Astrocyte (in vitro differentiated cells and primary cell): ENCODE data around the gene FRS2. TPM values are rescaled to one million over a fixed set of nuclear protein-coding genes. Genes with fewer than 3 reads are reported as not detected.

Source experiments
- DNase-seq: peaks from one replicate; pipeline ENCODE4 v3.0.0-alpha.2; 2010; ENCODE audit warnings: low read depth
- FAIRE-seq: peaks from 2 replicates; lab custom pipeline; 2011; peaks lifted over from hg19 to GRCh38; lab: Jason Lieb, UNC
- H2AFZ ChIP-seq: 2 replicates; pipeline ENCODE4 v1.6.0; 2012; ENCODE audit warnings: low read depth, low read length, inconsistent platforms
- H3K27ac ChIP-seq: 2 replicates; pipeline ENCODE4 v1.5.1; 2011; ENCODE audit warnings: low read depth, low read length, inconsistent platforms
- H3K27me3 ChIP-seq: 2 replicates; pipeline ENCODE4 v1.6.0; 2011; ENCODE audit warnings: low read length, inconsistent platforms; ENCODE audit not compliant: insufficient read depth
- H3K36me3 ChIP-seq: 2 replicates; pipeline ENCODE4 v1.5.1; 2011; ENCODE audit warnings: low read length, inconsistent platforms; ENCODE audit not compliant: insufficient read depth
- H3K4me1 ChIP-seq: 2 replicates; pipeline ENCODE4 v1.5.1; 2011; ENCODE audit warnings: low read length, inconsistent platforms; ENCODE audit not compliant: insufficient read depth
- H3K4me2 ChIP-seq: 2 replicates; pipeline ENCODE4 v1.6.0; 2012; ENCODE audit warnings: low read length, inconsistent platforms
- H3K4me3 ChIP-seq: 2 replicates; pipeline ENCODE4 v1.5.1; 2011; ENCODE audit warnings: low read depth, mild to moderate bottlenecking, low read length, inconsistent platforms; ENCODE audit not compliant: insufficient read depth
- H3K79me2 ChIP-seq: 2 replicates; pipeline ENCODE4 v1.6.0; 2012; ENCODE audit warnings: mild to moderate bottlenecking, low read length, inconsistent platforms; ENCODE audit not compliant: insufficient read depth
- H3K9ac ChIP-seq: 2 replicates; pipeline ENCODE4 v1.6.0; 2012; ENCODE audit warnings: mild to moderate bottlenecking, low read length, inconsistent platforms
- H3K9me3 ChIP-seq: 2 replicates; pipeline ENCODE4 v1.5.1; 2012; ENCODE audit warnings: low read depth, mild to moderate bottlenecking, low read length, inconsistent platforms; ENCODE audit not compliant: insufficient read depth
- H4K20me1 ChIP-seq: 2 replicates; pipeline ENCODE4 v1.6.0; 2012; ENCODE audit warnings: low read length, inconsistent platforms; ENCODE audit not compliant: insufficient read depth
- H3K27ac Mint-ChIP-seq: one replicate; pipeline ENCODE4 v1.8.0; 2021; ENCODE audit warnings: mild to moderate bottlenecking, mixed read lengths; ENCODE audit not compliant: unreplicated experiment
- H3K27me3 Mint-ChIP-seq: one replicate; pipeline ENCODE4 v1.8.0; 2021; ENCODE audit warnings: low read depth, mixed read lengths; ENCODE audit not compliant: unreplicated experiment
- H3K36me3 Mint-ChIP-seq: one replicate; pipeline ENCODE4 v1.8.0; 2021; ENCODE audit warnings: low read depth, mixed read lengths; ENCODE audit not compliant: unreplicated experiment
- H3K4me1 Mint-ChIP-seq: one replicate; pipeline ENCODE4 v1.8.0; 2021; ENCODE audit warnings: low read depth, mixed read lengths; ENCODE audit not compliant: unreplicated experiment
- H3K4me3 Mint-ChIP-seq: one replicate; pipeline ENCODE4 v1.8.0; 2021; ENCODE audit warnings: mild to moderate bottlenecking, moderate library complexity, mixed read lengths; ENCODE audit not compliant: unreplicated experiment
- H3K9me3 Mint-ChIP-seq: one replicate; pipeline ENCODE4 v1.8.0; 2021; ENCODE audit warnings: mild to moderate bottlenecking, mixed read lengths; ENCODE audit not compliant: unreplicated experiment
- EZH2 ChIP-seq: IDR thresholded peaks from 2 replicates; pipeline ENCODE4 v1.6.1; 2012; ENCODE audit warnings: mild to moderate bottlenecking, low read length, inconsistent platforms; ENCODE audit not compliant: insufficient read depth
- total RNA-seq: library from RNA; stranded (reverse); gene quantifications from 2 replicates; pipeline ENCODE4 v1.2.1, GENCODE V29; 2021
- TF ChIP-seq, protein P1 (sequence below): IDR thresholded peaks from 2 replicates; pipeline ENCODE4 v1.5.1; 2011; ENCODE audit warnings: low read depth, mild to moderate bottlenecking, inconsistent platforms, low read length, moderate library complexity; ENCODE audit not compliant: insufficient read depth

The FRS2 gene
- total RNA-seq, 1 donor from 2014 or later = 60.9 TPM

DNA sequence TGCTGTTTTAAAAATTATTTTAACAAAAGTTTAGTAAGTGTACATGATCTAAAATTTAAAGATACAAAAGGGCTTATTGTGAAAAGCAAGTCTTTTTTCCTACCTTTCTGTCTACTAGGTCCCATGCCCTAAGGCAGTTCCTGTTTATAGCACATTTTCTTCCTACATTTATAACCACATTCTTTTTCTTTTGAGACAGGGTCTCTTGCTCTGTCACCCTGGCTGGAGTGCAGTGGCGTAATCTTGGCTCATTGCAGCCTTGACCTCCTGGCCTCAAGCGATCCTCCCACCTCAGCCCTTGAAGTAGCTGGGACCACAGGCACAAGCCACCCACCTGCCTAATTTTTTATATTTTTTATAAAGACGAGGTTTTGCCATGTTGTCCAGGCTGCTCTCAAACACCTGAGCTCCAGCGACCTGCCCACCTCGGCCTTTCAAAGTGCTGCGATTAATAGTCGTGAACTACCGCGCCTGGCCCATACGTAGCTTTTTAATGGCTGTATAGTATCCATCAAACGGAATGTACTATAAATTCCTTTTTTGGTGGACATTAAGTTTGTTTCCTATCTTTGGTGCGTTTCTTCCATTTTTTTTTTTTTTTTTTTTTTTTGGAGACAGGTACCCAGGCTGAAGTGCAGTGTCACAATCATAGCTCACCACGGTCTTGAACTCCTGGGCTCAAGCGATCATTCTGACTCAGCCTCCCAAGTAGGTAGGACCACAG lies 20.9 kb downstream of the FRS2 start:
- Histone ChIP-seq H3K27ac (no peak overlapping the region), H3K9me3 (peaks cover 3% of the 10 kb centered on the region), H3K4me2 (no peak overlapping the region), H3K79me2 (peaks cover 100% of the 10 kb centered on the region), H3K27me3 (no peaks in the 10 kb centered on the region), H4K20me1 (peaks cover 72% of the 10 kb centered on the region), H3K4me3 (no peak overlapping the region), H3K36me3 (peaks cover 9% of the 10 kb centered on the region), H2AFZ (no peak overlapping the region), H3K9ac (no peak overlapping the region), H3K4me1 (no peaks in the 10 kb centered on the region)
- TF ChIP-seq, protein P1, sequence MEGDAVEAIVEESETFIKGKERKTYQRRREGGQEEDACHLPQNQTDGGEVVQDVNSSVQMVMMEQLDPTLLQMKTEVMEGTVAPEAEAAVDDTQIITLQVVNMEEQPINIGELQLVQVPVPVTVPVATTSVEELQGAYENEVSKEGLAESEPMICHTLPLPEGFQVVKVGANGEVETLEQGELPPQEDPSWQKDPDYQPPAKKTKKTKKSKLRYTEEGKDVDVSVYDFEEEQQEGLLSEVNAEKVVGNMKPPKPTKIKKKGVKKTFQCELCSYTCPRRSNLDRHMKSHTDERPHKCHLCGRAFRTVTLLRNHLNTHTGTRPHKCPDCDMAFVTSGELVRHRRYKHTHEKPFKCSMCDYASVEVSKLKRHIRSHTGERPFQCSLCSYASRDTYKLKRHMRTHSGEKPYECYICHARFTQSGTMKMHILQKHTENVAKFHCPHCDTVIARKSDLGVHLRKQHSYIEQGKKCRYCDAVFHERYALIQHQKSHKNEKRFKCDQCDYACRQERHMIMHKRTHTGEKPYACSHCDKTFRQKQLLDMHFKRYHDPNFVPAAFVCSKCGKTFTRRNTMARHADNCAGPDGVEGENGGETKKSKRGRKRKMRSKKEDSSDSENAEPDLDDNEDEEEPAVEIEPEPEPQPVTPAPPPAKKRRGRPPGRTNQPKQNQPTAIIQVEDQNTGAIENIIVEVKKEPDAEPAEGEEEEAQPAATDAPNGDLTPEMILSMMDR = no peak
- TF ChIP-seq EZH2 = no peak
- DNase-seq (no peak), FAIRE-seq (no peak)
- H3K36me3 Mint-ChIP-seq = peaks cover 25% of the 10 kb centered on the region
- H3K27ac Mint-ChIP-seq = no peak overlapping the region
- H3K4me3 Mint-ChIP-seq = no peak overlapping the region
- no peaks in the 10 kb centered on the region for H3K27me3 Mint-ChIP-seq
- H3K9me3 Mint-ChIP-seq = peaks cover 9% of the 10 kb centered on the region
- H3K4me1 Mint-ChIP-seq = peaks cover 6% of the 10 kb centered on the region

DNA sequence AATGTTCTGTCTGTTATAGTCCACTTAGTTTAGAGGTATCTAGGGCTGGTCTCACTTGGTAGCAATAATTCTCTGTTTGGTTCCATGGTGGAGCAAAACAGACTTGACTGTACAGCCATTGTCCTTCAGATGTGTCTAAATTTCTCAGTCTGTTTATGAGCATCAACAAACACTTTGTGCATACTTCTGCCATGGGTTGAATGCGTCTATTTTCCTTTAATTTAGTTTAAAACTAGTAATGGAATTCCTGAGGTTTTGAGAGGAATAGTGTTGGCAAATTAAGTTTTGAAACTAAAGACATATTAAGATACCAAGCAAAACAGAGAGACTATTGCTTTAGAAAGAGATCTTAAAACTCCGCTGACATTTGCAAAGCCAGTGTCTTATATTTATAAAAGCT lies 22.6 kb downstream of the FRS2 start:
- TF ChIP-seq EZH2 = no peak
- TF ChIP-seq, protein P1 = no peak
- Mint-ChIP-seq H3K27ac (no peak overlapping the region), H3K27me3 (no peaks in the 10 kb centered on the region), H3K36me3 (peaks cover 13% of the 10 kb centered on the region), H3K4me3 (no peak overlapping the region), H3K4me1 (peaks cover 17% of the 10 kb centered on the region), H3K9me3 (peaks cover 3% of the 10 kb centered on the region)
- Histone ChIP-seq H3K4me1 (peaks cover 5% of the 10 kb centered on the region), H3K27ac (no peak overlapping the region), H2AFZ (no peak overlapping the region), H3K9ac (no peak overlapping the region), H4K20me1 (peaks cover 67% of the 10 kb centered on the region), H3K4me2 (no peak overlapping the region), H3K27me3 (no peaks in the 10 kb centered on the region), H3K4me3 (no peak overlapping the region), H3K79me2 (peaks cover 100% of the 10 kb centered on the region), H3K36me3 (peaks cover 3% of the 10 kb centered on the region), H3K9me3 (no peaks in the 10 kb centered on the region)
- FAIRE-seq (no peak), DNase-seq (no peak)

DNA sequence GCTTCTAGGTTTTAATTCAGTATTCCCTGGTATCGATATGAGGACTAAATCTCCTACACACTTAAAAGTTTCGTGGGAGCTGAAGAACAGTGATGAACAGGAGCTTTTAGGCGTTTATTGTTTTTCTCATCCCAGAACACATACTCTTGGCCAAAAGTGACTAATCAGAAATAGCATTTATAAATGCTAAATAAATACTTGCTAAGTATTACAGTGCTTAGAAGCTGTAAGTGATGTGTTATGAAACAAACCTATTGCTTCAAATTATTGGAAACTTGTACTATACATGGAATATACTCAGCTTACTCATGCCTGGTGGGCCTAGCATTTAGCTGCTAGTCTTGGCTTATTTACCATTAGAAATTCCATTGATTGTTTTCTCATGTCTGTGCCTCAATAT lies 24.9 kb downstream of the FRS2 start:
- H3K36me3 Mint-ChIP-seq = peaks cover 4% of the 10 kb centered on the region
- TF ChIP-seq EZH2 = no peak
- TF ChIP-seq, protein P1 = no peak
- H3K27ac ChIP-seq = no peak overlapping the region
- FAIRE-seq = no peak
- peaks cover 3% of the 10 kb centered on the region for H3K36me3 ChIP-seq
- H3K9ac ChIP-seq = no peak overlapping the region
- no peak for DNase-seq
- H3K9me3 ChIP-seq = no peaks in the 10 kb centered on the region
- H3K4me2 ChIP-seq = no peak overlapping the region
- peaks cover 15% of the 10 kb centered on the region for H3K4me1 ChIP-seq
- H3K27ac Mint-ChIP-seq = no peak overlapping the region
- peaks cover 100% of the 10 kb centered on the region for H3K79me2 ChIP-seq
- H3K4me3 Mint-ChIP-seq = no peak overlapping the region
- H3K27me3 Mint-ChIP-seq = no peaks in the 10 kb centered on the region
- peaks cover 32% of the 10 kb centered on the region for H3K4me1 Mint-ChIP-seq
- no peaks in the 10 kb centered on the region for H3K27me3 ChIP-seq
- H3K4me3 ChIP-seq = no peak overlapping the region
- H3K9me3 Mint-ChIP-seq = no peaks in the 10 kb centered on the region
- no peak overlapping the region for H2AFZ ChIP-seq
- peaks cover 66% of the 10 kb centered on the region for H4K20me1 ChIP-seq
